IMR-90 (cell line): ENCODE measurements around the gene MDFI. TPM values are rescaled to one million over a fixed set of nuclear protein-coding genes. Genes with fewer than 3 reads are reported as not detected.

Experiments
- ATAC-seq: fragments of 200-7000 bp; cut with Tn5 transposase; 2 replicates; pipeline ENCODE4 v1.9.1; 2020; ENCODE audit warnings: low read depth, mild to moderate bottlenecking, moderate library complexity
- BruUV-seq: library from RNA; stranded (reverse); fragments of 400-500 nt; replicated peaks from 2 replicates; lab custom pipeline; 2021; lab: Mats Ljungman, UMichigan
- CTCF ChIA-PET: fragments of 300-600 bp; formaldehyde crosslinking; extraction: SDS; loops from one replicate; lab custom pipeline; 2021; ENCODE audit warnings: antibody characterized with exemption; lab: Yijun Ruan, JAX
- POLR2A ChIA-PET: fragments of 300-600 bp; sonication (Branson Sonifier 250); formaldehyde crosslinking; loops from one replicate; lab custom pipeline; 2022; ENCODE audit warnings: antibody characterized with exemption; ENCODE audit not compliant: unreplicated experiment; lab: Charles Lee
- DNase-seq: peaks from one replicate; pipeline ENCODE4 v3.0.0; 2013
- H2AFZ ChIP-seq: replicated peaks from 2 replicates; pipeline ENCODE3; 2013; ENCODE audit warnings: low read length, mild to moderate bottlenecking; ENCODE audit not compliant: poor library complexity
- H2AK5ac ChIP-seq: 2 replicates; pipeline ENCODE4 v1.6.1; 2013; ENCODE audit warnings: low read depth, low read length, inconsistent platforms
- H2AK9ac ChIP-seq: replicated peaks from 2 replicates; pipeline ENCODE3; 2013; ENCODE audit warnings: mild to moderate bottlenecking, low read depth, low read length, moderate library complexity; ENCODE audit not compliant: poor library complexity
- H2BK120ac ChIP-seq: 2 replicates; pipeline ENCODE4 v1.6.1; 2013; ENCODE audit warnings: low read depth, low read length, inconsistent platforms
- H2BK15ac ChIP-seq: 3 replicates; pipeline ENCODE4 v1.6.1; 2013; ENCODE audit warnings: low read depth, low read length, inconsistent platforms
- H2BK20ac ChIP-seq: 2 replicates; pipeline ENCODE4 v1.6.1; 2013; ENCODE audit warnings: low read depth, mild to moderate bottlenecking, inconsistent platforms, low read length, moderate library complexity
- H2BK5ac ChIP-seq: 2 replicates; pipeline ENCODE4 v1.6.1; 2013; ENCODE audit warnings: mild to moderate bottlenecking, low read depth, low read length, inconsistent platforms; ENCODE audit not compliant: poor library complexity, severe bottlenecking
- H3K14ac ChIP-seq: replicated peaks from 2 replicates; pipeline ENCODE4 v1.6.1; 2013; ENCODE audit warnings: low read depth, low read length, inconsistent platforms
- H3K18ac ChIP-seq: 2 replicates; pipeline ENCODE4 v1.6.1; 2013; ENCODE audit warnings: low read depth, low read length, control low read depth
- H3K23ac ChIP-seq: 2 replicates; pipeline ENCODE4 v1.6.1; 2013; ENCODE audit warnings: low read depth, low read length, inconsistent platforms
- H3K27ac ChIP-seq: 2 replicates; pipeline ENCODE4 v1.5.1; 2013; ENCODE audit warnings: mild to moderate bottlenecking, control low read depth, low read length; ENCODE audit not compliant: insufficient read depth
- H3K27me3 ChIP-seq: 2 replicates; pipeline ENCODE4 v1.6.1; 2013; ENCODE audit warnings: low read length; ENCODE audit not compliant: control insufficient read depth, insufficient read depth
- H3K36me3 ChIP-seq: 2 replicates; pipeline ENCODE4 v1.6.1; 2013; ENCODE audit warnings: low read length, mixed read lengths; ENCODE audit not compliant: control insufficient read depth, insufficient read depth
- H3K4ac ChIP-seq: 2 replicates; pipeline ENCODE4 v1.6.1; 2013; ENCODE audit warnings: low read depth, low read length, inconsistent platforms
- H3K4me1 ChIP-seq: 2 replicates; pipeline ENCODE4 v1.6.1; 2013; ENCODE audit warnings: low read length, mixed read lengths; ENCODE audit not compliant: control insufficient read depth, insufficient read depth
- H3K4me2 ChIP-seq: 2 replicates; pipeline ENCODE4 v1.6.1; 2013; ENCODE audit warnings: low read depth, mild to moderate bottlenecking, control low read depth, low read length, moderate library complexity
- H3K4me3 ChIP-seq: 2 replicates; pipeline ENCODE4 v1.5.1; 2013; ENCODE audit warnings: low read depth, mild to moderate bottlenecking, control low read depth, low read length, moderate library complexity; ENCODE audit not compliant: insufficient read depth
- H3K56ac ChIP-seq: 2 replicates; pipeline ENCODE4 v1.6.1; 2013; ENCODE audit warnings: low read length, inconsistent platforms; ENCODE audit not compliant: insufficient read depth; ENCODE audit errors: extremely low read depth
- H3K79me1 ChIP-seq, 2 experiments: 2 replicates each; pipeline ENCODE4 v1.6.1; 2013; ENCODE audit warnings: low read length in 2 of 2, inconsistent platforms in 1 of 2, low read depth in 1 of 2
- H3K9ac ChIP-seq: 2 replicates; pipeline ENCODE4 v1.6.1; 2013; ENCODE audit warnings: low read depth, low read length, control low read depth
- H3K9me1 ChIP-seq: 2 replicates; pipeline ENCODE4 v1.6.1; 2013; ENCODE audit warnings: low read length, inconsistent platforms; ENCODE audit not compliant: insufficient read depth
- H3K9me3 ChIP-seq: 2 replicates; pipeline ENCODE4 v1.6.1; 2013; ENCODE audit warnings: low read length; ENCODE audit not compliant: control insufficient read depth, insufficient read depth
- H4K20me1 ChIP-seq: 2 replicates; pipeline ENCODE4 v1.6.1; 2013; ENCODE audit warnings: low read length, inconsistent platforms; ENCODE audit not compliant: insufficient read depth
- H4K5ac ChIP-seq: 2 replicates; pipeline ENCODE4 v1.6.1; 2013; ENCODE audit warnings: mild to moderate bottlenecking, low read depth, low read length, control low read depth
- H4K8ac ChIP-seq, 2 experiments: 2 replicates each; pipeline ENCODE4 v1.6.1; 2013; ENCODE audit warnings: low read depth in 2 of 2, low read length in 2 of 2, control low read depth in 1 of 2, inconsistent platforms in 1 of 2
- H4K91ac ChIP-seq: 2 replicates; pipeline ENCODE4 v1.6.1; 2013; ENCODE audit warnings: low read depth, low read length, inconsistent platforms; ENCODE audit not compliant: insufficient read depth
- BHLHE40 ChIP-seq: fragments of 150-350 bp; IDR thresholded peaks from 2 replicates; pipeline ENCODE4 v1.6.1; 2016; ENCODE audit warnings: mild to moderate bottlenecking, low read depth, low read length
- CEBPB ChIP-seq: IDR thresholded peaks from 2 replicates; pipeline ENCODE4 v1.6.1; 2012; ENCODE audit warnings: low read depth, low read length, improper control_type of control experiment
- CHD1 ChIP-seq: IDR thresholded peaks from 2 replicates; pipeline ENCODE4 v1.6.1; 2012; ENCODE audit warnings: low read depth, low read length, improper control_type of control experiment
- CTCF ChIP-seq: conservative IDR thresholded peaks from 2 replicates; pipeline ENCODE4 v1.5.1; 2012; ENCODE audit warnings: mild to moderate bottlenecking, low read depth, low read length, improper control_type of control experiment
- ELK1 ChIP-seq: fragments of 150-350 bp; IDR thresholded peaks from 2 replicates; pipeline ENCODE4 v1.6.1; 2016; ENCODE audit warnings: low read depth, mild to moderate bottlenecking, low read length, moderate library complexity, borderline replicate concordance
- FOS ChIP-seq: fragments of 150-350 bp; IDR thresholded peaks from 2 replicates; pipeline ENCODE4 v1.6.1; 2016; ENCODE audit warnings: low read depth, low read length
- MAZ ChIP-seq: IDR thresholded peaks from 2 replicates; pipeline ENCODE4 v1.6.1; 2012; ENCODE audit warnings: low read depth, mild to moderate bottlenecking, low read length, improper control_type of control experiment, moderate library complexity, borderline replicate concordance
- MXI1 ChIP-seq: IDR thresholded peaks from 2 replicates; pipeline ENCODE4 v1.6.1; 2012; ENCODE audit warnings: low read depth, mild to moderate bottlenecking, low read length, moderate library complexity, borderline replicate concordance
- NFE2L2 ChIP-seq: fragments of 150-350 bp; IDR thresholded peaks from 2 replicates; pipeline ENCODE4 v1.6.1; 2016; ENCODE audit warnings: low read depth, mild to moderate bottlenecking, low read length
- POLR2A ChIP-seq: IDR thresholded peaks from 2 replicates; pipeline ENCODE4 v1.6.1; 2012; ENCODE audit warnings: mild to moderate bottlenecking, low read depth, low read length
- RAD21 ChIP-seq: IDR thresholded peaks from 2 replicates; pipeline ENCODE4 v1.6.1; 2012; ENCODE audit warnings: low read length, improper control_type of control experiment
- RCOR1 ChIP-seq: IDR thresholded peaks from 2 replicates; pipeline ENCODE4 v1.6.1; 2012; ENCODE audit warnings: mild to moderate bottlenecking, low read length, improper control_type of control experiment; ENCODE audit not compliant: insufficient replicate concordance
- RFX5 ChIP-seq: IDR thresholded peaks from 2 replicates; pipeline ENCODE4 v1.8.0; 2012; ENCODE audit warnings: low read depth, mild to moderate bottlenecking, low read length, moderate library complexity
- SMC3 ChIP-seq: fragments of 150-350 bp; IDR thresholded peaks from 2 replicates; pipeline ENCODE4 v1.6.1; 2016; ENCODE audit warnings: low read depth, mild to moderate bottlenecking, antibody characterized with exemption, low read length, moderate library complexity
- USF2 ChIP-seq: fragments of 150-350 bp; IDR thresholded peaks from 2 replicates; pipeline ENCODE4 v1.6.1; 2017; ENCODE audit warnings: mild to moderate bottlenecking, antibody characterized with exemption, low read length, low read depth
- WGBS, 2 experiments: methylation state at CpG; one replicate each; pipeline versions ENCODE4 v1.1.5 to v1.1.7; 2013; ENCODE audit warnings: missing lambda C conversion rate in 2 of 2; ENCODE audit not compliant: insufficient read length in 1 of 2; ENCODE audit errors: extremely low coverage in 2 of 2; 5-methylcytosine and 5-hydroxymethylcytosine counted together
- dilution Hi-C: fragments of 300-500 bp; cut with HindIII; formaldehyde crosslinking; loops from one replicate; pipeline ENCODE4 v1.14.3; 2018; ENCODE audit warnings: low sequenced_read_pairs; ENCODE audit not compliant: unreplicated experiment
- in situ Hi-C: fragments of 300-500 bp; cut with MboI; formaldehyde crosslinking; loops from 3 replicates; pipeline ENCODE4 v1.14.3; 2019; ENCODE audit warnings: low sequenced_read_pairs, inconsistent platforms, mixed read lengths
- intact Hi-C: fragments of 100-400 bp; cut with micrococcal nuclease; formaldehyde crosslinking; loops from 2 replicates; pipeline ENCODE4 v1.10.0; 2022
- polyA plus RNA-seq, 3 experiments: library from polyadenylated mRNA; depleted of rRNA; stranded (reverse); fragments of >200 nt; gene quantifications; 2 replicates each; pipeline ENCODE4 v1.2.3, GENCODE V29; 2012; ENCODE audit warnings: low replicate concordance in 1 of 3
- total RNA-seq: library from RNA; depleted of rRNA; stranded (reverse); fragments of >200 nt; gene quantifications from 2 replicates; pipeline ENCODE4 v1.2.3, GENCODE V29; 2012

MDFI gene
- total and polyA plus RNA-seq, 2 of the 4 experiments (the other 2 are of a cell fraction): 0.18 to 0.29 TPM

GRCh38 chr6:41629128-41629527 lies 9.1 kb upstream of the MDFI start:
- Histone ChIP-seq H3K18ac (no peak overlapping the region), H3K23ac (no peak overlapping the region), H3K4me2 (no peak overlapping the region), H3K4me3 (no peak overlapping the region), H3K79me1 (no peaks in the 10 kb centered on the region), H3K56ac (no peak overlapping the region), H3K9me3 (no peaks in the 10 kb centered on the region), H2BK20ac (no peak overlapping the region), H2BK5ac (no peak overlapping the region), H2AK9ac (no peak overlapping the region), H3K27me3 (peaks cover 60% of the 10 kb centered on the region), H3K14ac (no peak overlapping the region), H2AK5ac (no peak overlapping the region), H2BK120ac (no peak overlapping the region), H2AFZ (no peak overlapping the region), H4K5ac (no peak overlapping the region), H3K4ac (no peak overlapping the region), H3K9me1 (no peaks in the 10 kb centered on the region), H4K20me1 (no peaks in the 10 kb centered on the region), H3K4me1 (no peaks in the 10 kb centered on the region), H2BK15ac (no peak overlapping the region), H3K36me3 (no peaks in the 10 kb centered on the region), H4K91ac (no peak overlapping the region), H3K9ac (no peak overlapping the region), H3K27ac (no peak overlapping the region), H4K8ac (no peak overlapping the region)
- no CpG with 5 or more reads among the region's 2 CpGs for WGBS, 2 experiments
- intact Hi-C loops (no loop called here), dilution Hi-C loops (no loop called here), in situ Hi-C loops (no loop called here)
- ATAC-seq (no peak), DNase-seq (no peak)
- BruUV-seq: no TSS peak
- CTCF ChIA-PET: interaction anchor here (0.7 kb wide), 1 partner anchor 281 kb away, joined by 3 read pairs; no protein-coding TSS in a partner anchor
- TF ChIP-seq BHLHE40 (no peak), RCOR1 (no peak), RAD21 (no peak), FOS (no peak), CHD1 (no peak), MAZ (no peak), CTCF (no peak), USF2 (no peak), MXI1 (no peak), POLR2A (no peak), ELK1 (no peak), CEBPB (no peak), SMC3 (no peak), RFX5 (no peak), NFE2L2 (no peak)
- POLR2A ChIA-PET: no interaction called here
